Astrocyte of the hippocampus (primary cell): ENCODE data around the gene SF3B3.

ENCODE experiments used
- DNase-seq: peaks from one replicate; pipeline ENCODE4 v3.0.0; 2011; ENCODE audit warnings: low read depth, low spot score

SF3B3 gene

GRCh38 chr16:70523743-70524398, at the start of gene SF3B3:
SF3B3 (plus strand) TSS chr16:70523816; CDS start chr16:70526657, 2,841 bp downstream.
- DNase-seq: peak; percentile 80

GRCh38 chr16:70474320-70475053, 49.1 kb upstream of the SF3B3 start:
- no peak for DNase-seq

GRCh38 chr16:70475054-70475871, 48.4 kb upstream of the SF3B3 start:
- DNase-seq: no peak

- DNase-seq: peak; percentile 87
Measured at GRCh38 chr16:70476272-70477020, 47.2 kb upstream of the SF3B3 start.

- no peak for DNase-seq
Measured at GRCh38 chr16:70478169-70478568, 45.4 kb upstream of the SF3B3 start.

GRCh38 chr16:70478912-70479341, 44.7 kb upstream of the SF3B3 start:
- DNase-seq: no peak

GRCh38 chr16:70480127-70481105, 43.2 kb upstream of the SF3B3 start:
- peak; percentile 23 for DNase-seq

- DNase-seq: peak; percentile 79
Measured at GRCh38 chr16:70481929-70482536, 41.6 kb upstream of the SF3B3 start.

GRCh38 chr16:70482624-70483023, 41.0 kb upstream of the SF3B3 start:
- no peak for DNase-seq

GRCh38 chr16:70483426-70483825, 40.2 kb upstream of the SF3B3 start:
- DNase-seq: no peak

- DNase-seq: no peak
Measured at GRCh38 chr16:70484867-70485266, 38.7 kb upstream of the SF3B3 start.

- DNase-seq: no peak
Measured at GRCh38 chr16:70490261-70490660, 33.4 kb upstream of the SF3B3 start.

GRCh38 chr16:70493802-70494201, 29.8 kb upstream of the SF3B3 start:
- DNase-seq: no peak

- no peak for DNase-seq
Measured at GRCh38 chr16:70494202-70494770, 29.3 kb upstream of the SF3B3 start.

- no peak for DNase-seq
Measured at GRCh38 chr16:70494777-70495176, 28.8 kb upstream of the SF3B3 start.

- DNase-seq: no peak
Measured at GRCh38 chr16:70495425-70496182, 28.0 kb upstream of the SF3B3 start.

- DNase-seq: no peak
Measured at GRCh38 chr16:70496513-70496912, 27.1 kb upstream of the SF3B3 start.

GRCh38 chr16:70508752-70509151, 14.9 kb upstream of the SF3B3 start:
- DNase-seq: no peak

GRCh38 chr16:70510216-70510615, 13.4 kb upstream of the SF3B3 start:
- DNase-seq: no peak
